ENCODE measurements around the gene BBS7.

The BBS7 gene

GRCh38 chr4:121824171-121824527 is 46.1 kb downstream of the BBS7 start:
- FAIRE-seq, result no peak

- peak; percentile 98 for FAIRE-seq
Measured at GRCh38 chr4:121823505-121824170, 46.6 kb downstream of the BBS7 start, which contains the start of gene CCNA2. TSS of gene CCNA2 (minus strand) at chr4:121823883. CDS start at chr4:121823628, 255 bp downstream.

- peak; percentile 27 for FAIRE-seq
Measured at GRCh38 chr4:121822796-121823504, 47.3 kb downstream of the BBS7 start.

- FAIRE-seq, result no peak
Measured at GRCh38 chr4:121822047-121822446, 48.2 kb downstream of the BBS7 start.

- no peak for FAIRE-seq
Measured at GRCh38 chr4:121819216-121819965, 50.9 kb downstream of the BBS7 start.

- FAIRE-seq, result no peak
Measured at GRCh38 chr4:121818215-121818614, 52.1 kb downstream of the BBS7 start.

- no peak for FAIRE-seq
Measured at GRCh38 chr4:121817701-121818100, 52.6 kb downstream of the BBS7 start.

GRCh38 chr4:121817006-121817405 is 53.3 kb downstream of the BBS7 start:
- peak; percentile 31 for FAIRE-seq

- FAIRE-seq, result peak; percentile 66
Measured at GRCh38 chr4:121814756-121815155, 55.5 kb downstream of the BBS7 start.

GRCh38 chr4:121811122-121811521 is 59.2 kb downstream of the BBS7 start:
- FAIRE-seq, result no peak

- no peak for FAIRE-seq
Measured at GRCh38 chr4:121806411-121806810, 63.9 kb downstream of the BBS7 start.

- FAIRE-seq, result peak; percentile 19
Measured at GRCh38 chr4:121801715-121802075, 68.6 kb downstream of the BBS7 start.

GRCh38 chr4:121800961-121801714 is 69.1 kb downstream of the BBS7 start, which contains the start of gene EXOSC9:
TSS of gene EXOSC9 (plus strand) at chr4:121801323. CDS start at chr4:121801425, 102 bp downstream.
- peak; percentile 96 for FAIRE-seq

- no peak for FAIRE-seq
Measured at GRCh38 chr4:121800638-121800960, 69.7 kb downstream of the BBS7 start.

- no peak for FAIRE-seq
Measured at GRCh38 chr4:121799867-121800501, 70.3 kb downstream of the BBS7 start.

- FAIRE-seq, result no peak
Measured at GRCh38 chr4:121799208-121799823, 71.0 kb downstream of the BBS7 start.

GRCh38 chr4:121796283-121796682 is 74.0 kb downstream of the BBS7 start:
- FAIRE-seq, result no peak

GRCh38 chr4:121794505-121795188 is 75.6 kb downstream of the BBS7 start:
- FAIRE-seq, result no peak

- FAIRE-seq, result no peak
Measured at GRCh38 chr4:121792966-121793365, 77.3 kb downstream of the BBS7 start.

- no peak for FAIRE-seq
Measured at GRCh38 chr4:121791481-121791880, 78.8 kb downstream of the BBS7 start.

GRCh38 chr4:121790976-121791375 is 79.3 kb downstream of the BBS7 start:
- no peak for FAIRE-seq

Measured in G401.6 (cell line).